IPS-NIHi7 (cell line): ENCODE measurements around the gene TEX2.
A peak's percentile ranks its signal among the peaks of the same experiment; 100 is the strongest.
"Not testable (repeated sequence)": the region's sequence is repeated elsewhere in the genome, so short reads cannot be mapped to it uniquely, and the experiment has no call there.

Experiments
- DNase-seq: peaks from one replicate; pipeline ENCODE4 v3.0.0; 2012; ENCODE audit warnings: mixed read lengths; ENCODE audit errors: extremely low spot score

TEX2 gene

DNA sequence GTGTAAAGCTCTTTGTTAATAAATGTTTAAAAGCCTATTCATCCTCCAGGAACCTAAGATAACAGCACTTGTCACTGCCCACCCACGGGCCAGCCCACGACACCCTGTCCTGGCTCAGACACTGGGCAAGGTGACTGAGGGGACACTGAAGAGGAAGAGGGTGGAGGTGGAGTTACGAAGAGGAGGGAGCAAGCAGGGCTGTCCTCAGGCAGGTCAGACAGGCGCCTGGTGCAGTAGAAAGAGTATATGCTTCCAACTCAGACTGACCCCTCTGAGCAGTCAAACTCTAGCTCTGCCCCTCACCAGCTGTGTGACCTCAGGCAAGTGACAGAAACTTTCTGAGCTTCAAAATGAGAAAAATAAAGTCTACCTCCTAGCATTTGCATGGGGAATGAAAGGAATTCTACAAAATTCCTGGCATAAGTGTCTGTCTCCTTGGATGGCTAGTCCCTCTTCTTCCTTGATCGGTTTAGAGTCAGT lies 22.8 kb downstream of the TEX2 start:
- DNase-seq: no peak

- DNase-seq: not testable (repeated sequence)
Measured at GRCh38 chr17:64238449-64238848, 24.6 kb downstream of the TEX2 start.

- DNase-seq: peak; percentile 41
Measured at GRCh38 chr17:64236827-64237403, 26.1 kb downstream of the TEX2 start.

DNA sequence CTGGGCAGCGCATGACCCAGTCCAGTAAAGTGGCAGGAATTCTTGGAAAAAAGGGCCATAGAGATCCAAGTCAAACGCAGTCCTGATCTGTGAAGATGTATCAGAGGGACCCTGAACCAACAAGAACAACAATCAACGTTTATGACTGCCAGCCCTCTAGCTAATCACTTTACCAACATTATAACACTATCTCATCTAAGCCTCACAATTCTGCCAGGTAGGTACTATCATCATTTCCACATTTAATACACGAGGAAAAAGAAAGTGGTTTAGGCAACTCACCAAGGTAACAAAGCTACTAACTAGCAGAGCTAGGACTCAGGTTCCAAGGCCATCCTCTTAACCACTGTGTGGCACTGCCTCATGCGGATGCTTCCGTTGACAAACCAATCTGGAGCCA lies 28.1 kb downstream of the TEX2 start:
- DNase-seq: no peak

DNA sequence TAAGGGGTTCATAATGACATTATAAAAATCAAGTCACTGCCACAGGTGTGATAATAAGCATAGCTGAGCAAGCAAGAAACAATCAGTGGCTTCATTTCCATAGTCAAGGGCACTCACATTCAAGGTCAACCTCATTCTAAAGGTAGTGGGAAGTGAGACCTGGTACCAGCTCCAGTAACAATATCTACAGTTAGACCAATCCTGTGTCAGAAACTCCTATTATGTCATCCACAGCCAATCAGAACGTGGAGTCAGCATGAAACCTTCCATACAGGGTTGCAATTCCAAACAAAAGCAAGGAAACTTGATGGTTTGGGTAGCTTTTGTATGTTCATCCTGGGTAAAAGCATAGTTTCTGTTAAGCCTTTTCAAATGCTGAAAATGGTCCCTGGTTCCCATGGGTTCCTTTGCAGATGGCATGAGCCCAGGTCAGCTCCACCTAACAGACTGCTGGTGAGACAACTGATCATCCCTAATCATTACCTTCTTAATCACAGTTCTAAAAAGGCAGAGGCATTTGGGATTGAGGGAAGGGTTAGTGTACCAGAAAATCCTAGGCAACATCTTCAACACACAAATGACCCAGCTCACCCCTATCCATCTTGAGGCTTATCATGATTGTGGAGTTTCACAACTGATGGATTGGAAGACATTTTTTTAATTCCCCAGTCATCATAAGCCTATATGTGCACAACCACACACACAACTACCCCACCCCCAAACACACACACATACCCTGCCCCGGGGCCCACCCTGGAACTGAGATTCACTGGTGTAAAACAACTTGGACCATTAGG lies 30.4 kb downstream of the TEX2 start:
- no peak for DNase-seq

DNA sequence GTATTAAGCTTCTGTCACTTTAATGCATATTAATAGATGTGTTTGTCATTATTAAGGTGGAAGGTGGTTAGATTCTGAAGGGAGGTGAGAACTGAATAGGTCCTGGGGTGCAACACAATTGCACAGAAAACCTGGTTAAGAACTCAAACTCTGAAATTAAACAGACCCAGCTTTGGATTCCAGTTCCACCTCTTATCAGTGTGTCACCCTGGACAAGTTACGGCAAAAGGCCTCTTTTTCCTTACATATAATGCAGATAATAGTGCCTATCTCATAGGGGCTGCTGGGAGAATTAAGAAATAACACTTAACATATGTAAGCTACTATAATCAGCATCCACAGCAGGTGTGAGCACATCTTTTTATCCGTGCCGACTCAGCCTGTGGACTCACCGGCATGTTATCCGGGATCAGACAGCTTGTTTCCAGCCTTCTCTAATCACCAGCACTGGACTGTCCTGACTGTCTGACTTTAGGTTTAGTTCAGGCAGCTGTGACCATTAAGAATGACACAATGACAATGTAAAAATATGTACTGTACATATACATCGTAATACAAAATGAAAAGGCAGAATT lies 31.4 kb downstream of the TEX2 start:
- DNase-seq: no peak

DNA sequence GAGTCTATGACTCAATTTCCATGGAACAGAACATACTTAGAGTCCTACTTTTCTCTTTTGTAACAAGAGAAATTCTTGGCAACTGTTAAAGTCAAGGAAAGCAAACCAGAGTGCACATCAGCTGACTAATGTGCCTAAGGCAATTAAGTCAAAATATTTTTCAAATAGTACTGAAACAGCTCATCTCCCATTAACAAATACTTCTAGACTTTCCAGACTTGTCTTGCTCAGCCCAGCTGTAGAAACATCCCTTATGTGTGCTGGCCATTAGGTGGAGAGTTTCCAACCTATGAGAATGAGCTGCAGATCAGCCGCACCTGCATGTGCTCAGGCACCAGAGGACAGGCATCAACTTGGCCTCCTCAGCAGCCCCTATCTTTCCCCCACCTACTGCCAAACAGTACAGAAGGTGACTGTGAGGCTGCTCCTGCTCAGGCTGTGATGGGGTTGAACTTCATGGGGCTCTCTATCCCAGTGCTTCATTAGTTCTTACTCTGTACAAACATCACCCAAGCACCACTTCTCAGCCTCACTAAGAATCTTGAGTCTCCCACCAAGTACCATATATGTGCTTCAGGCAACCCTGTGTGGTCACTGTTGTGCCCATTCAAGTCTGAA lies 32.2 kb downstream of the TEX2 start:
- no peak for DNase-seq

GRCh38 chr17:64229815-64230728 lies 33.0 kb downstream of the TEX2 start:
- no peak for DNase-seq

DNA sequence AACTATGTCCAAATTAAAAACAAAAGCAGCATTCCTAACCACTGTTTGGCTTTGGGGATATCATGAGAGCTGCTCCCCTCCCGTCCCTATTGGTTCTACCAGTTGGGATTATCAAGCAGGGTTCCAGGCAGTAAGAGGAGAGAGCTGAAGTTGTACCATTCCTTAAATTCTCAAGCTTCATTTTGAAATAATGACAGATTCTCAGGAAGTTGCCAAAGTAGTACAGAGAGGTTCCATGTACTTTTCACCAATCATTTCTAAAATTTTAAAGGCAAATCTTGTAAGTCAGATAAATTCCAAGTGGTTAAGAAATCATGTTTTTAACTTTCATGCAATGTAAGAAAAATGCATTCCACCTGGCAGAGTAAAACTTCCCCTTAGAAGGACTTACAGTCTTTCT lies 36.9 kb downstream of the TEX2 start:
- DNase-seq: no peak

DNA sequence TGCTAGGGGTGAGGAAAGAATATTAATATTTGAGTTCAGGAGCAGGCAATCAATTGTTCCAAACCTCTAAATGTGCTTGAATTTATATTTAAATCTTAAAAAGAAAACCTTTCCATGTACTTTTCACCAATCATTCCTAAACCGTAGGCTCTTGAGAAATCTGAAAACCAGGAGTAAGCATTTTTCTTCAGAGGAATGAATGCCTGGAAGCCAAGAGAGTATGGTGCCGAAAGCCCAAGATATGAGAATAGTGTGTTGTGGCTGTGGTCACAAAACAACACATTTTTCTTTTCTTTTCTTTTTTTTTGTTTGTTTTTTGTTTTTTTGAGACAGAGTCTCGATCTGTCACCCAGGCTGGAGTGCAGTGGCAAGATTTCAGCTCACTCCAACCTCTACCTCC lies 37.6 kb downstream of the TEX2 start:
- no peak for DNase-seq

DNA sequence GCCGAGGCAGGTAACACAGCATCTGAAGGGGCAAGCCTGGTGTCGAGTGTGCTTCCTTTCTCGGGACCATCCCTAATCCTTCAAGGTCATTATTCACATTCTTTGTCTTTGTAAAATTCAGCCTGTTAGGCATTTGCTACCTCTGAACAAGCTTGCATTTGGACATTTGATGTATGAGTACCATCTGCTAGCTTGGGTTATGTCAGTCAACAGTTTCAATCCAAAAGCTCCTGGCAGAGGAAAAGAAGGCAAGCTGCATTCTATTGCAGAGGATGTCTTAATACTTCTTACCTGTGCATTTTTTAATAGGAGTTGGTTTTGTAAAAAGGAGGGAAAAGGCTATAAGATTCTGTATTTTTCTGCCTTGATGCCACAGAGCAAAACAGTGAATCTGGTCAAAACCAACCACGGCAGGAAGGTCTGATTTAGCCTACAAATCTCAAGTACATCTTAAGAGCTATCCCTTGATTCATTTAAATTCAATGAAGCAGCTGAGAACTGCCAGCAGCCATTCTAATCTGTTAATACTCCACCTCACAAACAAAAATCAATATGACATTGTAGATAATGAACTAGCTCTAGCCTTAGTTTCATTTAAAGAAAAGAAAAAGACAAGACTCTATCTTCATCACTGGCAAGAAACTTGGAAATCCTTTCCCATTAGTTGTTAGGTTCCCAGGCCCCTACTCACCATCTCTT lies 39.0 kb downstream of the TEX2 start:
- DNase-seq: no peak

- no peak for DNase-seq
Measured at GRCh38 chr17:64223283-64223682, 39.8 kb downstream of the TEX2 start.

DNA sequence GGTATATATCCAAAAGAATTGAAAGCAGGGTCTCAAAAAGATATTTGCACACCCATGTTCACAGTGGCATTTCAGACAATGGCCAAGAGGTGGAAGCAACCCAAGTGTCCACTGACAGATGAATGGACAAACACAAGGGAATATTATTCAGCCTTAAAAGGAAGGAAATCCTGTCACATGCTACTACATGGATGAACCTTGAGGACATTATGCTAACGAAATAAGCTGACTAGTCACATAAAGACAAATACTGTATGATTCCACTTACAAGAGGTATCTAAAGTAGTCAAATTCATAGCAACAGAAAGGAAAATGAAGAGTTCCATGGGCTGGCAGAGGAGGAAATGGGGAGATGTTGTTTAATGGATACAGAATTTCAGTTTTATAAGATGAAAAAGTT lies 41.4 kb downstream of the TEX2 start:
- DNase-seq: no peak

DNA sequence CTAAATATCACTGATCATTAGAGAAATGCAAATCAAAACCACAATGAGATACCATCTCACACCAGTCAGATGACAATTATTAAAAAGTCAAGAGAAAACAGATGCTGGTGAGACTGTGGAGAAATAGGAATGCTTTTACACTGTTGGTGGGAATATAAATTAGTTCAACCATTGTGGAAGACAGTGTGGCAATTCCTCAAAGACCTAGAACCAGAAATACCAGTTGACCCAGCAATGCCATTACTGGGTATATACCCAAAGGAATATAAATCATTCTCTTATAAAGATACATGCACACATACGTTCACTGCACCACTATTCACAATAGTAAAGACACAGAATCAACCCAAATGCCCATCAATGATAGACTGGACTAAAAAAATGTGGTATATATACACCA lies 42.5 kb downstream of the TEX2 start:
- DNase-seq: not testable (repeated sequence)

- no peak for DNase-seq
Measured at GRCh38 chr17:64219571-64219970, 43.5 kb downstream of the TEX2 start.

- no peak for DNase-seq
Measured at GRCh38 chr17:64218066-64218465, 45.0 kb downstream of the TEX2 start.

DNA sequence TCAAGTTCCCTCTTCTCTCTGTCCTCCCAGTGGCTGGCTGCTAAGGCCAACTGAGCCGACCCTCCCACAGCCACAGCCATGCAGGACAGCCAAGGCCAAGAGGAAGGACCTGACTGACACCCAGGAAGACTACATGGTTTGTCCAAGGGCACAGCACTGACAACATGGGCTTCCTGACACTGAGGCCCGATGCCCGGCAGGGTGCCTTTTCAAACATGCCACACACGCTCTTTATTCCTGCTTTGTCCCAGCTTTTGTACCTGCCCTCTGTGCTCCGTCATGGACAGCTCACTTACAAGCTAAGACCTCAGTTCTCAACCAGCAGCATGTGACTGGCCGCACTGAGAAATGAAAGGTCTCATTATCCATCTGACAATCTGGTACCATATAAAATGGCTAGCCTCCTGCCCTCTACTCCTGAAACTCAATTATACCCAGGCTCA lies 45.8 kb downstream of the TEX2 start:
- no peak for DNase-seq

GRCh38 chr17:64216338-64217248 lies 46.5 kb downstream of the TEX2 start:
- DNase-seq: peak; percentile 70

DNA sequence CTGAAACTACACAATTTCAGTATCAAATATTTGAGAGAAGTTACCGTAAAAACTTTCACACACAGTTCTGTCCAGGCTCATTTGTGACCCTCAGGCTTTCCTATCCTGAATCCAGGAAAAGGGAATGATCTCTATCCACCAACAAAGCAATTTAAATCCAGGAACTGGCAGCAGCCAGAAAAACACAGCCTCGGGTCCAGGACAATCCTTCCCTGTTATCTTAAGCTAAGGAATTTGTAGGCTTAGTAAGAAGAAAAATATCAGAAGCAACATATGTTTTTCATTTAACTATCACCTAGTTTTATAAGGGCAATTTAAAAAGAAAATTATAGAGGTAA lies 47.1 kb downstream of the TEX2 start:
- no peak for DNase-seq

DNA sequence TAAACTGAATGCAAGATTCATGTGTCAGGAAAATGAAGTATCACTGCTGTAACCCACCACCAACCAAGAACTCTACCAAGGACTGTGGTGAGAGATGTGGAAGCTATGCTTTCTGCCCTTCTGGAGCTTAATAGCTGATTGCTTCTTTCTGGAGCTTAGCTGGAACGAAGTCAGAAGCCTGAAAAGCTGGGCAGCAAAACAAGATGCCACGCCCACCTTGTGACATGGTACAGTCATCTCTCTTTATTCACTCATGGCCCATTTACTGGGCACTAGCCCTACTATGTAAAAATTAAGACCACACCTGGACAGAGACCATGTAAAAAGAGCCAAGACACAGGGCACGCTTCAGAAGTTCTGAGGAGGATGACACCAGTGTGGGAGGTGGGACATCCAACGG lies 48.1 kb downstream of the TEX2 start:
- DNase-seq: no peak
